Transverse colon (tissue), 4 donors: Measurements from ENCODE around the gene BID. TPM values are rescaled to one million over a fixed set of nuclear protein-coding genes. Genes with fewer than 3 reads are reported as not detected.

Source experiments
- DNase-seq: peaks from one replicate; pipeline ENCODE4 v3.0.0-alpha.2; 2019
- H3K27ac ChIP-seq, 4 donors: fragments of 200-600 bp; sonication (generic); 2 replicates each; pipeline ENCODE4 v1.5.1; 2016 to 2018; ENCODE audit warnings: inconsistent platforms in 4 of 4
- H3K27me3 ChIP-seq: fragments of 200-600 bp; sonication (generic); 2 replicates; pipeline ENCODE4 v1.5.1; 2017; ENCODE audit warnings: inconsistent platforms
- H3K36me3 ChIP-seq, 4 donors: fragments of 200-600 bp; sonication (generic); 2 replicates each; pipeline ENCODE4 v1.5.1; 2017 to 2019; ENCODE audit warnings: inconsistent platforms in 4 of 4
- H3K4me1 ChIP-seq, 4 donors: fragments of 200-600 bp; sonication (generic); 2 replicates each; pipeline ENCODE4 v1.5.1; 2017 to 2020; ENCODE audit warnings: inconsistent platforms in 4 of 4
- H3K4me3 ChIP-seq, 4 donors: fragments of 200-600 bp; sonication (generic); 1 replicate in 1 of 4; 2 replicates in 3 of 4; pipeline versions ENCODE4 v1.5.1 to v1.6.1; 2017 to 2019; ENCODE audit warnings: inconsistent platforms in 4 of 4
- H3K9me3 ChIP-seq, 2 donors: fragments of 200-600 bp; sonication (generic); 2 replicates each; pipeline ENCODE4 v1.5.1; 2017 to 2019; ENCODE audit warnings: inconsistent platforms in 2 of 2
- EP300 ChIP-seq: sonication (generic); formaldehyde crosslinking; IDR thresholded peaks from one replicate; pipeline ENCODE4 v1.6.1; 2017; ENCODE audit warnings: antibody characterized with exemption, low read depth
- POLR2A ChIP-seq: fragments of 450-650 bp; IDR thresholded peaks from one replicate; pipeline ENCODE4 v1.6.1; 2016; ENCODE audit warnings: antibody characterized with exemption, mild to moderate bottlenecking, moderate library complexity
- POLR2AphosphoS5 ChIP-seq, 3 donors: sonication (generic); formaldehyde crosslinking; IDR thresholded peaks; one replicate each; pipeline ENCODE4 v1.6.1; 2016; ENCODE audit warnings: antibody characterized with exemption in 3 of 3
- WGBS, 2 donors: methylation state at CpG; one replicate each; pipeline ENCODE4 v1.1.5; 2018; ENCODE audit warnings: low coverage in 1 of 2; 5-methylcytosine and 5-hydroxymethylcytosine counted together
- in situ Hi-C, 4 donors: fragments of 200-750 bp; cut with MboI; loops; one replicate each; pipeline versions ENCODE4 v1.15.0 to v1.15.1; 2017; ENCODE audit warnings: low sequenced_read_pairs in 3 of 4, low pct_ligation_motif_present in 1 of 4, low pct_unique_long_range_greater_than_20kb in 1 of 4
- intact Hi-C: fragments of 100-400 bp; cut with DNase I; formaldehyde crosslinking; loops from one replicate; pipeline ENCODE4 v1.15.1; 2023; ENCODE audit warnings: low total_unique reads
- total RNA-seq, 4 donors: library from RNA; depleted of rRNA; stranded (reverse); fragments of >200 nt; gene quantifications; one replicate each; pipeline ENCODE4 v1.1.0, GENCODE V29; 2016
- TF ChIP-seq, protein P1 (sequence below), 5 experiments: fragments of 200-600 bp in 3 of 5; fragments of 450-650 bp in 2 of 5; sonication (generic) in 3 of 5; IDR thresholded peaks; 1 replicate in 2 of 5; 2 replicates in 3 of 5; pipeline ENCODE4 v1.5.1; 2016 to 2017; ENCODE audit warnings: antibody characterized with exemption in 5 of 5, inconsistent platforms in 3 of 5, mild to moderate bottlenecking in 2 of 5, moderate library complexity in 1 of 5

BID gene
- total RNA-seq, 4 donors from 2014 or later: 21.1 to 59.5 (median 25.5) TPM

DNA sequence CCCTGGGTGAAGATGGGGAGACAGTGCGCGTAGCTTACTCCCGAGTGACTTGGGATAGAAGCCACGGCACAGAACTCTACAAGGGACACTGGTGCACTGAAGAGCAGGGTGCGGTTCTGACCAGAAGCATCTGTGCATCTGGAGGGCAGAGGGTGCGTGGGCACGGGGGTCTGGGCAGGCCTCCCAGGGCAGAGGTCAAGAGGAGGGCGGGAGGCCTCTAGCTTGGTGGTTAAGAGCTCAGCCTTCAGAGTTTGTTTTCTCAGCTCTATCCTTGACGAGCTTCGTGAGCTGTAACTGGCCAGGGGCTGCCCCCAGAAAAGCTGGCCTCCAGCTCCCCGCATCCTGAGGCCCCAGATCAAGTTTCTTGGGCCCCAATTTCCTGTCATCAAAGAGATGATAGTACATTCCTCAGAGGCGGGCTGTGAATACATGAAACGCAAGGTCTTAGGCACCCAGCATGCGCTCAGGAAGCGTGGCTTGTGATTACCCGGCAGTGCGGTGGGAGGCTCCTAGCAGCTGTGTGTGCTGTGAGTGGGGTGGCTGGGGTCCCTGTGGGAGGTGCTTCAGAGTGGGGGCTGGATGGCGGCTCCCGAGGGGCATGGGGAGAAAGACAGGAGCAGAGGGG is 6.0 kb upstream of the BID start:
- H3K9me3 ChIP-seq: no peaks in the 10 kb centered on the region
- in situ Hi-C loops (no loop called here), intact Hi-C loops (loop anchor here (10.0 kb wide), 1 partner anchor 225 kb away; no protein-coding TSS in a partner anchor)
- H3K36me3 ChIP-seq: no peaks in the 10 kb centered on the region
- TF ChIP-seq POLR2A: no peak
- TF ChIP-seq, protein P1, sequence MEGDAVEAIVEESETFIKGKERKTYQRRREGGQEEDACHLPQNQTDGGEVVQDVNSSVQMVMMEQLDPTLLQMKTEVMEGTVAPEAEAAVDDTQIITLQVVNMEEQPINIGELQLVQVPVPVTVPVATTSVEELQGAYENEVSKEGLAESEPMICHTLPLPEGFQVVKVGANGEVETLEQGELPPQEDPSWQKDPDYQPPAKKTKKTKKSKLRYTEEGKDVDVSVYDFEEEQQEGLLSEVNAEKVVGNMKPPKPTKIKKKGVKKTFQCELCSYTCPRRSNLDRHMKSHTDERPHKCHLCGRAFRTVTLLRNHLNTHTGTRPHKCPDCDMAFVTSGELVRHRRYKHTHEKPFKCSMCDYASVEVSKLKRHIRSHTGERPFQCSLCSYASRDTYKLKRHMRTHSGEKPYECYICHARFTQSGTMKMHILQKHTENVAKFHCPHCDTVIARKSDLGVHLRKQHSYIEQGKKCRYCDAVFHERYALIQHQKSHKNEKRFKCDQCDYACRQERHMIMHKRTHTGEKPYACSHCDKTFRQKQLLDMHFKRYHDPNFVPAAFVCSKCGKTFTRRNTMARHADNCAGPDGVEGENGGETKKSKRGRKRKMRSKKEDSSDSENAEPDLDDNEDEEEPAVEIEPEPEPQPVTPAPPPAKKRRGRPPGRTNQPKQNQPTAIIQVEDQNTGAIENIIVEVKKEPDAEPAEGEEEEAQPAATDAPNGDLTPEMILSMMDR (IDR thresholded peaks at IDR 0.05): no peak
- TF ChIP-seq POLR2AphosphoS5 (IDR thresholded peaks at IDR 0.05): no peak
- no peak overlapping the region for H3K4me3 ChIP-seq
- no peak overlapping the region for H3K27ac ChIP-seq
- no peaks in the 10 kb centered on the region for H3K27me3 ChIP-seq
- WGBS, 2 donors: 79% methylated on average over 18 of the region's 19 CpGs; no CpG with 5 or more reads in 1 of the 2 donors
- DNase-seq: no peak
- H3K4me1 ChIP-seq: peaks cover 7 to 27% (median 14%) of the 10 kb centered on the region in 4 donors

DNA sequence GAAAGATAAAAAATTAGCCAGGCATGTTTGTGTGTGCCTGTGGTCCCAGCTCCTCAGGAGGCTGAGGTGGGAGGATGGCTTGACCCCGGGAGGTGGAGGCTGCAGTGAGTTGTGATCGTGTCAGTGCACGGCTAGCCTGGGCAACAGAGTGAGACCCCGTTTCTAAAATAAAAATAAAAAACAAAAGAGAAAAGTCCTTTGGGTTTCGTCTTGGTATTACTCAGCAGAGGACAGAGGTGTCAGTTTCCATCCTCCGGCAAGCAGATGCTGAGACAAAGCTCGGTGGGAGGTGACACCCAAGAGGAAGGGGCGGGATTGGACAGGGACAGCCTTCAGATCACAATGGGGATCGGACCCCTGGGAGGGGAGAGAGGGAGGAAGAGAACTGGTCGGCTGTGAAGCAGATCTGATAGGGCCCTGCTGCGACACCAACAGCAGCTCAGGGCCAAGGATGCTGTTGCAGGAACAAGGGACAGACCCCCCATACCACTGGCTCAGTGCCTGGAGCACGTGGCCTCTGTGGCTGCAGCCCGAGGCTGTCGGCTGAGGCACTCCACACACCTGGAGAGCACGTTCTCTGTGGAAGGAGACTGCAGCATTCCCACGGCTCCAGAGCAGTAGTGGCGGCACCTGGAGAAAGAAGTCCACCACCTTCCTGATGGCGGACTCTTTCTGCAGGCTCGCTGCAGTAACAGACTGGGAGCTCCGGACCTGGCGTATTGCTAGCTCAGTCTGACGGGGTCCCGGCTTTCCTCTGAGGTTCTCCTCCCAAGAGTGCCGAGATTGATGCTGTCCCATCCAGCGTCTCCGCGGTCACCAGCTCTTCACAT is 5.2 kb upstream of the BID start:
- intact Hi-C loops: loop anchor here (10.0 kb wide), 1 partner anchor 225 kb away; no protein-coding TSS in a partner anchor
- Histone ChIP-seq H3K4me3 (no peak overlapping the region), H3K27me3 (no peaks in the 10 kb centered on the region), H3K9me3 (no peaks in the 10 kb centered on the region), H3K36me3 (no peaks in the 10 kb centered on the region), H3K4me1 (peaks cover 12 to 32% (median 14%) of the 10 kb centered on the region in 4 donors), H3K27ac (no peak overlapping the region)
- 78% methylated on average over 27 of the region's 27 CpGs; no CpG with 5 or more reads in 1 of the 2 donors for WGBS, 2 donors
- TF ChIP-seq POLR2AphosphoS5 (IDR thresholded peaks at IDR 0.05): no peak
- TF ChIP-seq EP300: no peak
- TF ChIP-seq, protein P1 (IDR thresholded peaks at IDR 0.05): no peak
- in situ Hi-C loops: no loop called here
- DNase-seq: no peak

DNA sequence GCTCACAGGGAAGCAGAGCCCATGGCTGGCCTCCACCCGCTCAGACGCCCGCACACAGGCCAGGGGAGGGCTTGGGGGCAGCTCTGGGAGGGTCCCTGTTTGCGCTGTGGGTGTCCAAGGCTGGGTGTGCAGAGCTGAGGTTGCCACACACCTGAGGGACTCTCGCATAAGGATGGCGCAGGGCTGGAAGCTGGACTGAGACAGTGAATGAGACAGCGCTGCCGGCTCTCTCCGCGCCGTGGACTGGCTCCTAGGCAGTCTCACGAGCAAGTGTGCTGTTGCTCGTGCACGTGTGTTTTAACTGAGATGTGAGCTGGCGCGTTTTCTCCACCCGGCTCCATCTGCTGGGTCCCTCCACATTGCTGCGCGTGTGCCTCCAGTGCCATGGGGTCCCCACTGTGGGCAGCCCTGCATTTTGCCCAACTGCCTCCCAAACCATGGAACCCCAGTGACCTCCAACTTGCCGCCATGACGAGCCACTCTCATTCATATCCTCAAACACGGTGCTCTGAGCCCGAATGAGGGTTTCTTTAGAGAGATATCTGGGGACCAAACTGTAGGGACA is 4.2 kb upstream of the BID start:
- 89% methylated on average over 23 of the region's 23 CpGs; no CpG with 5 or more reads in 1 of the 2 donors for WGBS, 2 donors
- Histone ChIP-seq H3K4me3 (no peak overlapping the region), H3K9me3 (no peaks in the 10 kb centered on the region), H3K27ac (peak overlapping the region in 1 of 4 donors; percentile 68), H3K4me1 (peaks cover 13 to 36% (median 16%) of the 10 kb centered on the region in 4 donors), H3K27me3 (no peaks in the 10 kb centered on the region), H3K36me3 (no peaks in the 10 kb centered on the region)
- DNase-seq: no peak
- intact Hi-C loops: no loop called here
- in situ Hi-C loops: no loop called here
- TF ChIP-seq, protein P1 (IDR thresholded peaks at IDR 0.05): no peak
- TF ChIP-seq POLR2A (no peak), POLR2AphosphoS5 (IDR thresholded peaks at IDR 0.05) (no peak)

DNA sequence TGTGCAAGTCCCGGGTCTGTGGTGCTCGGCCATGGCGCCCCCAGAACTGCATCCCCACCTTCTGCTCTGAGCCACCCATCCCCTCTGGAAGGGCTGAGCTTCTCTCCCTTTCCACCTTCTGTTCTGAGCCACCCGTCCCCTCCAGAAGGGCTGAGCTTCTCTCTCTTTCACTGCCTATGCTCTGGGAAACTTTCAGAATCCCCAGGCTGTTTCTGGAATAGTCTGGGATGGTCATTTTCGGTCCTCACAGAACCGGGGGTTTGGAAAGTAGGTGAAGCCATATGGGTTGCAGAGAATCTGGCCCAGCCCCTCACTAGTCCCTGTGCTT is 3.4 kb upstream of the BID start:
- no peaks in the 10 kb centered on the region for H3K9me3 ChIP-seq

More for the DNA sequence above, 3.4 kb upstream of the BID start:
- 55 to 80% methylated on average over 1 to 6 of the region's 6 CpGs for WGBS, 2 donors
- DNase-seq: no peak
- TF ChIP-seq POLR2AphosphoS5 (IDR thresholded peaks at IDR 0.05): no peak
- TF ChIP-seq, protein P1 (IDR thresholded peaks at IDR 0.05): no peak
- no peak for TF ChIP-seq POLR2A
- no peak for TF ChIP-seq EP300
- intact Hi-C loops (no loop called here), in situ Hi-C loops (no loop called here)
- Histone ChIP-seq H3K4me1 (peaks cover 21 to 39% (median 22%) of the 10 kb centered on the region in 4 donors), H3K4me3 (peak overlapping the region in 3 of 4 donors; percentile 17 to 37 (median 18)), H3K27ac (peak overlapping the region; percentile 55 to 72 (median 66)), H3K36me3 (no peaks in the 10 kb centered on the region), H3K27me3 (no peaks in the 10 kb centered on the region)
